NCI-H1417 treated with DMSO at 0.1 percent for 48 hours (cell line): ENCODE results near the gene BTG2.

Experiments used
- DNase-seq: peaks from one replicate; lab custom pipeline; 2025; lab: John Stamatoyannopoulos, UW

BTG2 gene

DNA sequence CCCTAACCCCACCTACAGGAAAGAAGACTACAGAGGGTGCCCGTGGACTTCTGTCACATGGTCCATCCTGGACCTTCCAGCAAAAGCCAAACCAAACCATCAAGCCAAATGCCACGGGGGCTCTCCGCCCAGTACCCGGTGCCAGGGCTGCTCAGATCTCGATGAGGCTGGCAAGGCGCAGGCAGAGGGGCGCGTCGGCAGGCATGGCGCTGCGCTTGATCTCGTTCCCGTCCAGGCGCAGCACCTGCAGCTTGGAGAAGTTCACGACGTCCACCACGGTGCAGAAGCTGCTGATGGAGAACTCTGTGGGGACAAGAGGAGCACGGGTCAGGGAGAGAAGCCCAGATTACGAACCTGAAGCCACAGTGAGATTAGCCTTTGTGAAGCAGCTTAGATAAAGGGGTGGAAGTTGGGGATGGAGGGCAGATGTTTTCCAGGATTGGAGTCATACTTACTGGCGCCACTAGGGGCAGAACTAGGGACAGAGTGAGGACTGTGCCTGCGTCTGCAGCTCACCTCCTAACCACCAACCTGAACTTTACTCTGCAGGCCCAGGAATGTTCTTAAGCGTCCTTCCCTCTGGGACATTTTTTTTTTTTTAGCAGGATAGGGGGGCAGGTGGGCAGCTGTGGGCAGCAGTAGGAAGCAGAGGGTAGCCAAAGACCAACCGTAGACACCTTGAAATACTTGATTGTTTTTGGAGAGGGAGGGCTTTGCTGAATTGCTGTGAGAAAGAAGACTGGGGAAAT lies 37.0 kb downstream of the BTG2 start:
- DNase-seq = no peak

DNA sequence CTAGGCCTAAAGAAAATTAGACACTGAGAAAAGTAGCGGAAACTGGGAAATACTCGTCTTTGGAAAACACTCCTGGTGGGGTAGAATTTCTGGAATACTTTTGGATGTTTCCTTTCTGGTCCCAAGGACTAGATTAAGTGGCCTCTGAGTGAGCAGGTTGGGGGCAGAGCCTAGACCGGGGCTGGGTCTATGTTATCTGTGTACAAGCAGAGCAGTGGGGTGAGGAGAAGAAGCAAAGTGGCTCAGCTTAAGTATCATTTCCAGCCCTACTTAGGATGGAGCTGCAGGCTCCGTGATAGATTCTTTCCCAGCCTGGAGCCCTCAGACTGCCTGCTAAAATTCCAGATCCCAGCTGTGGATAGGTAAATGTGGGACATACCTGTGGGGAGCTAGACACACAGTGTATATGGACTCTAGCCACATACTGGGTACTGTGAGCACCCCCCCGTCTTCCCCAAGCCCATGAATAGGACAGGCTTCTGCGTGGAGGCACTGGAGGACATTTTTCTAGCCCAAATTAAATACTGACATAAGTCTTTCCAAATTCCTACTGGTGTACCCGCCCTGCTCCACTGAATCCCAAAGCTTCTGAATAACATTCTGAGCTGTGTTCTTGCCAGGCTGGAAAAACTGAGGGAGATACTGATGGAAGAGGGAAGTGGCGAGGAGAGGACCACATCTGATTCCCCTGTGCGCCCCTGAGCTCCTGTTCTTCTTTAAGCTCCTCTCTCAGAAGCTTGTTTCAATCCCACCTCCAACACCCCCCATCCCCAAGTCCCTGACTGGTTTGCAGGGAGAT lies 38.8 kb downstream of the BTG2 start:
- no peak for DNase-seq

DNA sequence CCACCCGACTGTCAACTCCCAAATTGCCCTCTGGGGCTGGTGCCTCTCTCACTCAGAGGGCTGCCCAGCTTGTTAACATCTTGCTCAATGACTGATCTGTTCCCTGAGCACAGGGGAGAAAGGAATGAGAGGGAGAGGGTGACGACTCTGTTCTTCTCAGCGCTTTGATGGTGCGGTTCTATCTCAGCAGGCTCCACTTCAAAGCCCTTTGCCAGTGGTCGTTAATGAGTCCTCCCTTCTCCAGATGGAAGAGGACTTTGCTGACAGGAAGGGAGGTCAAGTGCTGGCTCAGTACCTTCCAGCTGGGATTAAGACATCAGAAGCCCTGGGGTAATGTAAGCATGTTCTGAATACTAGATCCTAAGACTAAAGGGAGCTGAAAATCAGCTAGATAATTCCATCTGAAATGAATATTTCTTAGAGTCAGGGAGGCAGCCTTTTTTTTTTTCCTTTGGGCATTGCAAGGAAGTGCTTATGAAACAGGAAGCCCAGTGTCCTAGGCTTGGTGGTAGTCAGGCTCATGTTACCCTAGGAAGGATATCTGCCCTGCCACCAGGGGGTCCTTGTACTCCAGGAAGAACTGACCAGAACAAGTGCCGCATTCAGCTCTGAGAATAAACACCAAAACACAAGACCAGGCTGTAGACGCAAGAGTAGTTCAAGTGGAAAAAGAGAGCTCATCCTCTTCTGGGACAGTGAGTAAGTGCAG lies 40.9 kb downstream of the BTG2 start:
- no peak for DNase-seq

DNA sequence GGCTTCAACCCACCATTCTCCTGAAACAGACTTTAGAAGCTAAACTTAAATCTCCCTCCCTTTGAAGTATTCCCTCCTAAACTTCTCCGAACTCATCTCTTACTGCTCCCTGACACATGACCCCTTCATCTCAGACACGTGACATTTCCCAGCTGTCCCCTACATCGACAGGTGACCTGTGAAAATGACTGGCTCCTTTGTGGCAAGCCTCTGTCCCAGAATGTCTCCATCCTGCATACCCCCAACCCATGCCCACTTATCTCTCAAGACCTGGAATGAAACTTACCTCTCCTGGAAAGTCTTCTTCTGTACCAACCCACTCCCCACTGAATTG lies 41.4 kb downstream of the BTG2 start:
- DNase-seq = no peak

DNA sequence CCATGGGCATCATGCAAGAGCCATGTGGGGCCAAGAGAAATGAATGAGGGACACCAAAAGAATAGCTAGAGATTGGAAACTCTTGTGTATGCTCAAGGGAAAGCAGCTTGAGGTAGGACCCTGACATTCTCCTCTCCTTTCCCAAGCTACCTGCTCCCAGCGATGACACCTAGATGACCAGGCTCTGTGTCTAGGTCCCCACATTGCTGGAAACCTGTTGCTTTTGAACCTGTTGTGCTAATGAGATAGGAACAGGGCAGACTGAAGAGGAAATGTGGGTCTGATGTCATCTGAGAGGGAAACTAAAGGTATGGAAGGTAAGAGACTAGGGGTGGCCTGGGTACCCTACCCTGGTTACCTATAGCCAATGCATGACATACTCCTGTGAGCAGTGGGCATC lies 43.8 kb downstream of the BTG2 start:
- no peak for DNase-seq

DNA sequence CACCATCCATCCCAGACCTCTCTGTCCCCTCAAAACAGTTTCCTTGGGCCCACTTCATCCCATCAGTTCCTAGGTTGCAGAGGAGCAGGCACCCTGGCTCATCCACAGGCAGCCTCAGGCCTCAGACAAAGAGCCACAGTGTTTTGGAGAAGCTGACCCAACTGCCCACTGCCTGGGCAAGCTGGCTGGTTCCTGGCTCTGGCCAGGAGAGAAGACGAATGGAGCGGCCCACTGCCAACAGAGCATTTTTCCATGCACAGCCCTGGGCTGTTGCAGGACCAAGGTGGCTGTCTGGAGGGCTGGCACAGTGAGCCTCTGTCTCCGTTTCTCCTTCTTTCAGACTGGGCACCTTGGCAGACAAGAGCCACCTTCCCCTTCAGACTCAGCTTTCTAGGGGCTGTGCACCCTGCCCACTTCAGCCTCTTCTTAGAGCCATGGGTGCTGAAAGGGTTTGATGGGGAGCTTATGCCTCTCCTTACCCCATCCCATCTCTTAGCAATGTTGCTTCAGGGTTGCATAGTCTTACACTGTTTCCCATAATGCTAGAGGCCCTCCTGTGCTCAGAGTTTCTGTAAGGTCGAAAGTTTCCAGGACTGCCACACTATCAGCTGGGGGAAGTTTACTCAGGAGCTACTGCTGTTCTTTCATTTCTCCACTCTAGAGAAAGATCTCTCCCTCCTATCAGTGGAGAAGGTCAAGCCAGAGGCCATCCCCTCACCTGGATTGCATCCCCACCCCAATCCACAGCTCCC lies 44.6 kb downstream of the BTG2 start:
- DNase-seq = no peak

DNA sequence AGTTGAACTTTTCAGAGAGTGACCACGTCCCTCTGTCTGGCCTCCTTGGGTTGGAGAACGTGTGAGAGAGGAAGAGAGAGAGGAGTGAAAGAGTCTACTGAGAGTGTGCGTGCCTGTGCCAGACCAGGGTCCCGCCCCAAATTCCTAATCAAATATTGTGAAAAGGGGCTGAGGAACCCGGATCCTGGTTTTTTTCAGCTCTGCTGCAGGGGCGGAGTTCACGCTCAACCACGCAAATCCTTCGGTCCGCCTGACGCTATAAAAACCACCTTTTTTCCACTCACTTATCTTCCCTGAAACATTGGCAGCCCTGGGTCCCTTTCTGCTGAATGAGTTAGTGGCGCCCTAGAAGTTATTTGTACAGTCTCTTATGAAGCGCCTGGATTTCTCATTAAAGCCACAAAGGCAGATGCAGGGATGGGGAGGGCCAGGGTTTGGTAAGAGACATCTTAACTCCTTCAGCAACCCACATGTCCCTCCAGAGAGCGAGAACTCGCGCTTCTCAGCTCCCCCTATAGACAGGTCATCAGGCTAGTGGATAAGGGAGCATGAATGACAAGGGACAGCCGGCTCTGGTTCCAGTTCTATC lies 45.8 kb downstream of the BTG2 start, which contains the start of gene FMOD:
FMOD (minus strand) TSS at position 86 of the 589 bp plus-strand sequence. CDS start 2,852 bp downstream, outside the sequence.
- DNase-seq = no peak

DNA sequence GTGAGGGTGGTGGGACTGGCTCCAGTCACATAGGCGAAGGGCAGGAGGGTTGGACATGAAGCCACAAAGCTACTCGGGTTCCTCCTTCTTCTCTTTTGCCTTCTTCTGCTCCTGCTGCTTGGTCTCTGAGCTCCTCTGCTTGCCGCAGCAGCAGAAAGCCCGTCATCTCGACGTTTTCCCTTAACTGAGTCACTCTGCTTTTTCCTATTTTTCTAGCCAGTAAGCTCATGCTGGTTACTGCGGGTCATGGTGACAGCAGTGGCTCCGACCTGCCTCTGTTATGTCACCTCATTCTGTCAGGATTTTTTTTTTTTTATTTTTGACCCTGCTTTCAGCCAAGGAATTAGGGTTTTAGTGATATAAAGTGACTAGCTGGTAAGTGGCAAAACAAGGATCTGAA lies 48.2 kb downstream of the BTG2 start:
- DNase-seq = no peak

DNA sequence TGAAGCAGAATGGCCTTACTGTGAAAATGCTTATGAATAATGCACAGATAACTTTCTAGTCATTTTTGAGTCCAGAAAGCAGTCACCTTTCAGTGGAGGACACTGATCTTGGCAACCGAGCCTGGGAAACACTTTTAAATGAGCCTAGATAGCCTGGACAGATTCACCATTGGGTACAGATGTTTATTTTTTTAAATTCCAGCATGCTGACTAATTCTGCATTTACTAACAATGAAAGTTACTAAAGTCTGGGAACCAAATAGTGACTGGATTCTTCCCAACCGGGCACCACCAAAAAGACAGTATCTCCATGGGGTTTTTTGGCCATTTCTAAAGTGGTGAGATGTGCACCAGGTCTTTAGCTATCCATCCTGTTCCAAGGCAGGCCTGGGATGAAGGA lies 48.9 kb downstream of the BTG2 start:
- DNase-seq = no peak

DNA sequence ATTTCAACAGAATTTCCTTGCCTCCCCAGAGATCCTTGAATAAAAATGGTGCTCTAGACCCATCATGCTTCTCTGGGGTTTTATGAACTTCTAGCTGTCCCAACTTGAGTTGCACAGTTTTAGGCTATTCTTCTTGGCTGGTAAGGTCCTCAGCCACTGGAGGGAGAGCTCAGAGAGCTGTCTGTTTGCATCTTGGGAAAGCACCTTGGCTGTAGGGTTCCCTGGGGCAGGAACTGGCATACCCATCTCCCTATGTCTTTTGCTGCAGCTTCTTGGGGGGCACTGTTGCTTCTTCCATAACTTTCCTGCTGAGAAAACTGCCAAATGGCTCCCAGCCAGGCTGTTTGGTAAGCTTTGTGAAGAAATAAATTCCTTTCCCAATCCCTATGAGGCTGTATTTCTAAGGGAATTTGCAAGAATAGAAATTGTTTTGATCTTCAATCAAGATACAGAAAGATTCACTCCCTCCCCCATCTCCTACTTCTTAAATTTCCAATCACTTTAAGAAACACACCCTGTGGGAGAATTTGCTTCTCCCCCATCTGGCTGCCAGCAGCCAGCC lies 53.8 kb downstream of the BTG2 start:
- DNase-seq = no peak
